GM18498 (cell line): ENCODE results near the gene NACC2.

Experiments
- ATAC-seq: cut with Tn5 transposase; IDR thresholded peaks from one replicate; pipeline ENCODE4 v1.9.1; 2021; ENCODE audit warnings: mild to moderate bottlenecking, moderate library complexity; ENCODE audit not compliant: unreplicated experiment

Gene NACC2

GRCh38 chr9:136014147-136014923 is 80.8 kb downstream of the NACC2 start:
- no peak for ATAC-seq

DNA sequence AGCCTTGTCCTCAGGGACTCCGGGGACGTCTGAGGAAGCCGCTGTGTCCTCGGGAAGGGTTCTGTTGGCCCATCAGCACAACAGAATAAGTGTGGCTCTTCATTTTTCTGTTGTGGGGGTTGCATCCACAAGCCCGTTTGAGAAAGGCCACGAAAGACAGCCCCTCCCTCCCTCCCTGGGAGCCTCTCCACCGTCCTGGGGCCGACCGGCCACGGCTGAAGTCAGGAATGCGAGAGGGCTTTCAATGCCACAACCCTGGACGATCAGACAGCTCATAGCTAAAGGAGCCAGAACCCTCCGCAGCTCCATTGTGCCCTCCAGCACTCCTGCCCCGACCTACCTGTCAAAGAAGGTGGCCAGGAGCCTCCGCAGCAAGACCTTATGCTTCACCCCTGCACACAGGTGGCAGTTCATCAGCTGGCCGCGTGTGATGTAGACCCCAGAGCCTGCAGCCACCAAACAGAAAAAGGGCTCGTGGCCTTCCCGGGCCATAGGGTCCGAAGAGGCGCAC is 81.5 kb downstream of the NACC2 start:
- ATAC-seq, result no peak

GRCh38 chr9:136013116-136013515 is 82.0 kb downstream of the NACC2 start:
- ATAC-seq, result no peak

DNA sequence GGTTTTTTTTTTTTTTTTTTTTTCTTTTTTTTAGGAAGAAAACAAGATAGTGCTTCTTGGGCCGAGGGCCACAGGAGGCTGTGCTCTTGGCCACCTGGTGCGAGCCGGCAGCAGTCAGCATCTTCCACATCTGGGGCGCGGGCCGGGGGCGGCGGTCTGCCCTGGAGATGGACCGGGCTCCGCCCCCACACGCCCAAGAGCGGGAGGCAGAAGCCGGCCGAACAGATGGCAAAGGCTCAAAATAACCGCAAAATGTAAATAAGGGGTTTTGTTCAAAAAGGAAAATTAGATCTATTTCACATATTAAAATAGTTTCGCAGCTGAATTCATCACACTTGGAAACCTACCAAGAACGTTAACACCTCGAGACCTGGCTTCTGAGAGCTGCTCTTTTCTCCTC is 82.4 kb downstream of the NACC2 start:
- ATAC-seq, result no peak

- ATAC-seq, result no peak
Measured at GRCh38 chr9:136011703-136012496, 83.2 kb downstream of the NACC2 start.

GRCh38 chr9:136011376-136011702 is 83.8 kb downstream of the NACC2 start:
- ATAC-seq, result no peak

DNA sequence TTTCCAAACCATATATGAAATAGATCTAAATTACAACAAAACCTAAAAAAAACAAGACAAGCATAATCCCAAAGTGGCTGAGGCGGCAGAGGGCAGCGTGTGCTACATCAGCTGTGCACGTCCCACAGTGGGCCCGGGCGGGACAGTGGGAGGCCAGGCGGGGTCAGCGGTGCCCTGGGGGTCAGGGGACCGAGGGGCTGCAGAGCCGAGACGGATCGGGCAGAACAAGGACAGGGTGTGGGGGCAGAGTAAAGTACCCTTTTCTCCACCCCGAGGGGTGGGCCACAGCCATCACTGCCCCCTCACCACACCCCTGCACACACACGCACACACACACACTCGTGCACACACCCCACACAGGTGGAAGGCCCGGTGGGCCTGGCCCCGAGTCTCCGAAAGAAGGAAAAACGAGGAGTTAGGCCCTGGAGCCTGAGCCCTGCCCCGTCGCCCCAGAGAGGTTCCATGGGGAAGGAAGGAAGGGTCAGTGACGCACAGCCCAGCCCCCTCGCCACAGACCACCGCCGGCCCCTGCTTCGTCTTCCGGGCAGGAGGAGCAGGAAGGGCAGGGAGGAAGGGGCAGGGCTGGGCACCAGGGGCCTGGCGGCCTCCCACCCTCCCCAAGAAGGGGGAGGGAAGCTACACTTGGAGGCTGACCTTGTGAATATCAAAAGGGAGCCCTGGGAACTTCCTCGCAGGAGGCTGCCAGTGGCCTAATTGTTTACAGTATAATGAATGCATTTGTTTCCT is 84.3 kb downstream of the NACC2 start:
- no peak for ATAC-seq

DNA sequence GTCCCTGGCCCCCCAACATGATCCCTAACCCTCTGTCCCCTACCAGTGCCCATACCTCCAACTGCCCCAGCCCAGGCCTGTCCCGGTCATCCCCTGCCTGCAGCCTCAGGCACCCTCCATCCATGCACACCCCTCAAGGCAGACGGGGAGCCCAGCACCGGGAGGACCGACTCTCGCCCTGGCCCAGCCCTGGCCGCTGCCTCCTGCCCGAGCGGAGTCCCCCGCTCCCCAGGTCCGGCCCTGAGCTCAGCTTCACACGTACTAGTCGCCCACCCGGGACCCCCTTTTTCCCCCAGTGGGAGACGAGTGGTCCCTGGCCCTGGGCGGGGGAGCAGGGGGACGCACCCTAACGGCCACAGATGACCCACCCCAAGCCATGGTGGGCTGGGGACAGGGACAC is 84.9 kb downstream of the NACC2 start:
- no peak for ATAC-seq

- no peak for ATAC-seq
Measured at GRCh38 chr9:136009516-136009915, 85.6 kb downstream of the NACC2 start.

DNA sequence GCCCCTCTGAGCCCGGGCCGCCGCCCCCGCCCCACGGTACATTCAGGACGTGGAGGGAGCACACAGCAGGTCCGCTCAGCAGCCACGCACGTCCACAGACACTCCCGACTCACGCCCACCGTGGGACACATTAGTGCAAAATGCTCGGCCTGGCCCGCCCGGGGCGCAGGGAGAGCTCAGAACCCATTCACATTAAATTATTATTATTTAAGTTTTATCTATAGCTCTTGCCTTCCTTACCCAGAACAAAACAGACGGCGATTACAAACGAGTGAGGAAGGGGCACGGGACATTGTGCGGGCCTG is 86.4 kb downstream of the NACC2 start:
- ATAC-seq, result no peak

DNA sequence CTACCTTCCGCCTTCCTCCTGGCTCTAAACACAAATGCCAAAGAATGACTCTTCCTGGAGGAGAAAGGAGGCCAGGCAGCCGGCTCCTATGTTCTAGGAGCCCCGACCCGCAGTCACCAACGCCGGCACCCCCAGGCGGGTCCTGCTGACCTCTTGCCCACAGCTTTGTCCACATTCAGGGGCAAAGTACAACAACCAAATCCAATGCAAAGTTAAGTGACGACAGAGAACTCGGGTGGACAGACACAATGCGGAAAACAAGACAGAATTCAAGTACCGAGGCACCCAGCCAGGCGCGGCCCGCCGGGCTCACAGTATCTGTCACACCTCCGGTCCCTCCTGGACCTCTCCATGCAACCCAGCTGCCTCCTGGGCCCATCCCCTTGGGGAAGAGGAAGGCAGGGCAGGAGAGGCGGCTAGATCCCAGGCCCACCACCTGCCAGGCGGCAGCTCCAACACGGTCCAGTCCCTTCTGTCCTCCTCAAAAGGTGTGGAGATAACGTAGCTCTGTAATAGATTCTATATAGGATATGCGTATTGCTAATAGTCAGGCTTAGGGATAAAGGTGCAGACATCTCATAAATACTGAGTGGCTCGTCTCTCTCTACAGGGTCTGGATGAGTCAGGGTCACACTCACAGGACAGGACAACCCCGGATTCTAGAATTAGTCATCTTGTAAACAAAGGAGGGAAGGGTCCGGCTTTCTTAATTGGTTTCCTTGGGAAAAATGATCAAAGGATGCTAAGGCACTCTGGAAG is 87.0 kb downstream of the NACC2 start:
- ATAC-seq, result no peak

- no peak for ATAC-seq
Measured at GRCh38 chr9:136007276-136007933, 87.7 kb downstream of the NACC2 start.

- ATAC-seq, result no peak
Measured at GRCh38 chr9:136006169-136006568, 88.9 kb downstream of the NACC2 start.

GRCh38 chr9:136004712-136005111 is 90.4 kb downstream of the NACC2 start:
- ATAC-seq, result no peak

DNA sequence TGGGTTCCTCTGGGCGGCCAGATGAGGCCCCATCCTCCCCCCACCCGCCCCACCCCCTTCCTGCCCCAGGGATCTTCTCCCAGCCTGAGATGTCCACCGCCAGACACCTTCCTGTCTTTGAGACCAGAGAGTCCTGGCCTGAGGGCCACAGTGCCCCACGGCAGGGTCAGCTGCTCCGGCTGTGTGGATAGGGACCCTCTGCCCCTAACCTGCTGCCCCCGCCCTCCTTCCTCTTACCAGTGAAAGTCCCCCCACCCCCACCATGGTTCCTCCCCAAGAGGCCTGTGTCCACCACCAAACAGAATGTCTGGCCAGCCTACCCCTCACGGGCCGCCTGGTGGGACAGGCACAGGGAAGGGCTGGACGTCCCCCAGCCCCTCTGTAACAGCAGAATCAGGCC is 90.9 kb downstream of the NACC2 start:
- ATAC-seq, result no peak

DNA sequence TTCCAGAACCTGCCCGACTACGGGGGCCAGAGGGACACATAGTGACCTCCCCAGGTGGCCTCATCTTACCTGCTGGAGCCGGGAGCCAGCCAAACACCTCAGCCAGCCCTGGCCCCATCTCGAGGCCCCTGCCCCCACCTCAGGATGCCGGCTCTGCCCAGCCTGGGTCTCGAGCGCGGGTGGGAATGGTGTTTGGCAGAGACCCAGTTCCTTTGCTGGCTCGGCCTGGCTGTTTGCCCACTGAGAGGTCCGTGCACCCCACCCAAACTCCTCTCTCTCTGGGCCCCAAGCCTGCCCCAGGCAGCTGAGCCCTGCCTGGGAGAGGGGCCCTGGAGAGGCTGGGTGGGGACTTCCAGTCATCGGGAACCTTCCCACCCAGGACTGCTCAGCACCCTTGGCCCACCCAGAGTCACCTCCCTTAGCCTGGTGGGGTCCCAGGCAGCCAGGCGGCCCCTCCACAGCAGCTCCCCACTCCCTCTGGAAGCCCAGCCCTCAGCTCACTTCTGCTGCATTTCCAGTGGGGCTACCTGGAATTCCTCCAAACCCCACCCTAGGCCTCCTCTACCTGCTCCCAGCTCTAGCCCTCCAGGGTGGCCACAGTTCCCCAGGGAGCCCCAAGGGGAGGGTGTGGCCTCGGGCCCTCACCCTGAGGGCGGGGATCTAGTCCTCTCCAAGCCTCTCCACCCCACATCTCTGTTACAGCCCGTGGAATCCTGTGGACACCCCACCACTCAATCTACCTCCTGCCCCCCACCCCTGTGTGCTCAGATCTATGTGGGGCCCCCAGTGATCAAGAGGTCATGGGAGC is 91.5 kb downstream of the NACC2 start:
- ATAC-seq, result no peak

- no peak for ATAC-seq
Measured at GRCh38 chr9:136002881-136003280, 92.2 kb downstream of the NACC2 start.

GRCh38 chr9:136002215-136002614 is 92.9 kb downstream of the NACC2 start:
- ATAC-seq, result no peak

- no peak for ATAC-seq
Measured at GRCh38 chr9:136001231-136001630, 93.9 kb downstream of the NACC2 start.
